HG03520 (cell line): ENCODE measurements around the gene SEC61B.

Experiments
- ATAC-seq: cut with Tn5 transposase; IDR thresholded peaks from one replicate; pipeline ENCODE4 v1.9.1; 2021; ENCODE audit warnings: mild to moderate bottlenecking, moderate library complexity; ENCODE audit not compliant: unreplicated experiment

Gene SEC61B

GRCh38 chr9:99221621-99222415 is at the start of gene SEC61B, which contains the start of gene ALG2:
Gene SEC61B, plus strand, starts transcription at chr9:99222282. Its CDS starts 82 bp downstream, at chr9:99222364.
Gene ALG2, minus strand, starts transcription at chr9:99221942. Its CDS starts 48 bp downstream, at chr9:99221894.
- peak; percentile 74 for ATAC-seq

GRCh38 chr9:99173570-99174504 is 48.2 kb upstream of the SEC61B start:
- ATAC-seq = peak; percentile 55

- no peak for ATAC-seq
Measured at GRCh38 chr9:99176527-99177013, 45.5 kb upstream of the SEC61B start.

GRCh38 chr9:99177576-99178366 is 44.3 kb upstream of the SEC61B start:
- ATAC-seq = no peak

- ATAC-seq = no peak
Measured at GRCh38 chr9:99178912-99179872, 42.9 kb upstream of the SEC61B start.

GRCh38 chr9:99180199-99180598 is 41.9 kb upstream of the SEC61B start:
- ATAC-seq = no peak

- ATAC-seq = no peak
Measured at GRCh38 chr9:99180662-99181061, 41.4 kb upstream of the SEC61B start.

GRCh38 chr9:99181206-99181605 is 40.9 kb upstream of the SEC61B start:
- no peak for ATAC-seq

GRCh38 chr9:99181621-99182020 is 40.5 kb upstream of the SEC61B start:
- peak; percentile 39 for ATAC-seq

- no peak for ATAC-seq
Measured at GRCh38 chr9:99182356-99182755, 39.7 kb upstream of the SEC61B start.

GRCh38 chr9:99183616-99184015 is 38.5 kb upstream of the SEC61B start:
- no peak for ATAC-seq

GRCh38 chr9:99184110-99184474 is 38.0 kb upstream of the SEC61B start:
- ATAC-seq = no peak

- peak; percentile 52 for ATAC-seq
Measured at GRCh38 chr9:99184475-99185347, 37.4 kb upstream of the SEC61B start.

GRCh38 chr9:99185348-99185632 is 36.8 kb upstream of the SEC61B start:
- no peak for ATAC-seq

GRCh38 chr9:99185934-99186333 is 36.1 kb upstream of the SEC61B start:
- no peak for ATAC-seq

GRCh38 chr9:99187311-99187710 is 34.8 kb upstream of the SEC61B start:
- ATAC-seq = no peak

GRCh38 chr9:99189186-99189585 is 32.9 kb upstream of the SEC61B start:
- no peak for ATAC-seq

GRCh38 chr9:99189887-99190596 is 32.0 kb upstream of the SEC61B start:
- ATAC-seq = no peak
